ENCODE measurements around the gene DMRTB1.

Gene DMRTB1

GRCh38 chr1:53440633-53441032 lies 18.6 kb upstream of the DMRTB1 start:
- Histone ChIP-seq H3K79me2 (no peaks in the 10 kb centered on the region), H3K36me3 (ENCODE audit: control insufficient read depth, insufficient read depth, low read length) (no peaks in the 10 kb centered on the region), H3K9me3 (ENCODE audit: control insufficient read depth, low read length) (no peaks in the 10 kb centered on the region), H3K4me1 (no peaks in the 10 kb centered on the region), H2AFZ (no peak overlapping the region), H3K9ac (no peak overlapping the region), H3K4me2 (ENCODE audit: low read length) (no peak overlapping the region), H3K27me3 (ENCODE audit: control insufficient read depth, insufficient read depth, low read length) (no peaks in the 10 kb centered on the region), H3K4me3 (ENCODE audit: low read depth, low read length) (no peak overlapping the region), H3K27ac (no peak overlapping the region)
- no peak for TF ChIP-seq CTCF (IDR thresholded peaks at IDR 0.05)

- no peak overlapping the region for H3K9ac ChIP-seq
- H3K4me3 ChIP-seq (ENCODE audit: low read depth, low read length), result no peak overlapping the region
These were observed 16.9 kb upstream of the DMRTB1 start for GRCh38 chr1:53442299-53442698.

DNA sequence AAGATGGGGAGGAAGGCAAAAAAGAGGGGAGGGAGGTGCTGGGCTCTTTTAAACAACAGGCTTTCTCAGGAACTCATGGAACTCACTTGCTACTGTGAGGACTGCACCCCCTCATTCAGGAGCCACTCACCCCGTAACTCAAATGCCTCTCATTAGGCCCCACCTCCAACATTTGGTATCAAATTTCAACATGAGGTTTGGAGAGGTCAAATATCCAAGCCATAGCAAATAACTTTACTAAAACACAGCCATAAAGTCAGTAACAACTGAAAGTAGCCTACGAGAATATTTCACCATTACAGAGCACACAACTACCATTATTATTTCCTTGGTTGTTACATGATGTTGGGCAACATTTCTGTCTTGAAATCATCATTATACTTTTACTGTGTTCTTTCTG lies 13.1 kb upstream of the DMRTB1 start:
- no peak for TF ChIP-seq CTCF (IDR thresholded peaks at IDR 0.05)
- Histone ChIP-seq H3K4me1 (no peaks in the 10 kb centered on the region), H3K79me2 (no peaks in the 10 kb centered on the region), H3K9me3 (ENCODE audit: control insufficient read depth, low read length) (no peaks in the 10 kb centered on the region), H3K36me3 (ENCODE audit: control insufficient read depth, insufficient read depth, low read length) (no peaks in the 10 kb centered on the region), H3K27ac (no peak overlapping the region), H3K27me3 (ENCODE audit: control insufficient read depth, insufficient read depth, low read length) (no peaks in the 10 kb centered on the region), H3K4me3 (ENCODE audit: low read depth, low read length) (no peak overlapping the region), H2AFZ (no peak overlapping the region), H3K4me2 (ENCODE audit: low read length) (no peak overlapping the region), H3K9ac (no peak overlapping the region)

More at GRCh38 chr1:53442299-53442698, 16.9 kb upstream of the DMRTB1 start:
- Histone ChIP-seq H3K79me2 (no peaks in the 10 kb centered on the region), H3K27me3 (ENCODE audit: control insufficient read depth, insufficient read depth, low read length) (no peaks in the 10 kb centered on the region), H3K4me1 (no peaks in the 10 kb centered on the region), H3K9me3 (ENCODE audit: control insufficient read depth, low read length) (no peaks in the 10 kb centered on the region), H2AFZ (no peak overlapping the region), H3K27ac (no peak overlapping the region), H3K36me3 (ENCODE audit: control insufficient read depth, insufficient read depth, low read length) (no peaks in the 10 kb centered on the region), H3K4me2 (ENCODE audit: low read length) (no peak overlapping the region)
- TF ChIP-seq CTCF (IDR thresholded peaks at IDR 0.05), result no peak

- H3K9me3 ChIP-seq (ENCODE audit: control insufficient read depth, low read length), result no peaks in the 10 kb centered on the region
- H3K36me3 ChIP-seq (ENCODE audit: control insufficient read depth, insufficient read depth, low read length), result no peaks in the 10 kb centered on the region
- no peak overlapping the region for H2AFZ ChIP-seq
- H3K4me3 ChIP-seq (ENCODE audit: low read depth, low read length), result no peak overlapping the region
- TF ChIP-seq CTCF (IDR thresholded peaks at IDR 0.05), result no peak
- no peaks in the 10 kb centered on the region for H3K79me2 ChIP-seq
- H3K27me3 ChIP-seq (ENCODE audit: control insufficient read depth, insufficient read depth, low read length), result no peaks in the 10 kb centered on the region
- H3K4me2 ChIP-seq (ENCODE audit: low read length), result no peak overlapping the region
- no peak overlapping the region for H3K9ac ChIP-seq
- H3K4me1 ChIP-seq, result no peaks in the 10 kb centered on the region
- no peak overlapping the region for H3K27ac ChIP-seq
These were observed 11.8 kb upstream of the DMRTB1 start for GRCh38 chr1:53447413-53447812.

DNA sequence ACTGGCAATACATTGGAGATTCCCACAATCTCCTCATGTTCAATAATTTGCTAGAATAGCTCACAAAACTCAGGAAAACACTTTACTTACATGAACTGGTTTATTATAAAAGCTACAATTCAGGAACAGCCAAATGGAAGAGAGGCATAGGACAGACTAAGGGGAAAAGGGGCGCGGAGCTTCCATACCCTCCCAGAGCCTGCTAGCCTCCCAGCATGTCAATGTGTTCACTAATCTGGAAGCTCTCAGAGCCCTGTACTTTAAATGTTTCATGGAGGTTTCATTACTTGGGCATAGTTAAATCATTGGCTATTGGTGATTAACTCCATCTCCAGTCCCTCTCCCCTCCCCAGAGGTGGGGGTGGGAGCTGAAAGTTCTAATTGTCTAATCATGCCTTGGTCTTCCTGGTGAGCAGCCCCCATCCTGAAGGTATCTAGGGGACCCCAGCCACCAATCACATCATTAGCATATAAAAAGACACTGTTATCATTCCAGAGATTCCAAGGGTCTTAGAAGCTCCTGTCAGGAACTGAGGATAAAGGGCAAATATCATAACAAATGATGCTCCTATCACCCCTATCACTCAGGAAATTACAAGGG lies 10.9 kb upstream of the DMRTB1 start:
- TF ChIP-seq CTCF (IDR thresholded peaks at IDR 0.05), result no peak
- no peaks in the 10 kb centered on the region for H3K9me3 ChIP-seq (ENCODE audit: control insufficient read depth, low read length)
- H3K36me3 ChIP-seq (ENCODE audit: control insufficient read depth, insufficient read depth, low read length), result no peaks in the 10 kb centered on the region
- H3K79me2 ChIP-seq, result no peaks in the 10 kb centered on the region
- H2AFZ ChIP-seq, result no peak overlapping the region
- no peaks in the 10 kb centered on the region for H3K27me3 ChIP-seq (ENCODE audit: control insufficient read depth, insufficient read depth, low read length)
- H3K4me1 ChIP-seq, result no peaks in the 10 kb centered on the region
- no peak overlapping the region for H3K4me3 ChIP-seq (ENCODE audit: low read depth, low read length)
- no peak overlapping the region for H3K9ac ChIP-seq
- H3K27ac ChIP-seq, result no peak overlapping the region
- H3K4me2 ChIP-seq (ENCODE audit: low read length), result no peak overlapping the region

Measured in parathyroid adenoma (tissue), 2 donors.